A549 (cell line): Measurements from ENCODE around the gene PPP1R12B.
"Not testable (repeated sequence)": the region's sequence is repeated elsewhere in the genome, so short reads cannot be mapped to it uniquely, and the experiment has no call there.

Experiments used
- CHD2 ChIP-seq: fragments of 150-350 bp; IDR thresholded peaks from 2 replicates; pipeline ENCODE4 v1.6.1; 2014; ENCODE audit warnings: low read length; ENCODE audit not compliant: partially characterized antibody
- HDAC2 ChIP-seq: fragments of 200-600 bp; sonication (generic); IDR thresholded peaks from 2 replicates; pipeline ENCODE4 v1.6.1; 2016
- JUN ChIP-seq, 2 experiments: fragments of >200 bp; sonication (Bioruptor Twin); formaldehyde crosslinking; IDR thresholded peaks; 2 replicates in 1 of 2; 3 replicates in 1 of 2; pipeline ENCODE4 v1.6.1; 2016 to 2017
- KDM1A ChIP-seq: fragments of 200-600 bp; sonication (generic); IDR thresholded peaks from 2 replicates; pipeline ENCODE4 v1.6.1; 2016; ENCODE audit warnings: low read depth, mild to moderate bottlenecking
- MAX ChIP-seq: IDR thresholded peaks from 2 replicates; pipeline ENCODE4 v1.6.1; 2012
- PHF8 ChIP-seq: fragments of 200-600 bp; sonication (generic); IDR thresholded peaks from 2 replicates; pipeline ENCODE4 v1.6.1; 2016; ENCODE audit warnings: low read depth, mild to moderate bottlenecking, antibody characterized with exemption, moderate library complexity, borderline replicate concordance
- POLR2A ChIP-seq: IDR thresholded peaks from 2 replicates; pipeline ENCODE4 v1.6.1; 2012; ENCODE audit warnings: mild to moderate bottlenecking, low read length
- RCOR1 ChIP-seq: fragments of 150-350 bp; IDR thresholded peaks from 2 replicates; pipeline ENCODE4 v1.6.1; 2014; ENCODE audit warnings: antibody characterized with exemption, low read length, low read depth
- RFX5 ChIP-seq: fragments of 450-650 bp; IDR thresholded peaks from 2 replicates; pipeline ENCODE4 v1.7.1; 2014; ENCODE audit warnings: antibody characterized with exemption, mild to moderate bottlenecking, moderate library complexity
- TF ChIP-seq, protein P1 (sequence below): fragments of >200 bp; sonication (Bioruptor Twin); formaldehyde crosslinking; IDR thresholded peaks from 3 replicates; pipeline ENCODE4 v1.5.1; 2016
- TF ChIP-seq, protein P2 (sequence below): fragments of 450-650 bp; IDR thresholded peaks from 2 replicates; pipeline ENCODE4 v1.6.1; 2014; ENCODE audit warnings: antibody characterized with exemption

- TF ChIP-seq MAX; RCOR1; CHD2; POLR2A; KDM1A; RFX5; PHF8; HDAC2; JUN (IDR thresholded peaks at IDR 0.05): not testable (repeated sequence)
- TF ChIP-seq, protein P1, sequence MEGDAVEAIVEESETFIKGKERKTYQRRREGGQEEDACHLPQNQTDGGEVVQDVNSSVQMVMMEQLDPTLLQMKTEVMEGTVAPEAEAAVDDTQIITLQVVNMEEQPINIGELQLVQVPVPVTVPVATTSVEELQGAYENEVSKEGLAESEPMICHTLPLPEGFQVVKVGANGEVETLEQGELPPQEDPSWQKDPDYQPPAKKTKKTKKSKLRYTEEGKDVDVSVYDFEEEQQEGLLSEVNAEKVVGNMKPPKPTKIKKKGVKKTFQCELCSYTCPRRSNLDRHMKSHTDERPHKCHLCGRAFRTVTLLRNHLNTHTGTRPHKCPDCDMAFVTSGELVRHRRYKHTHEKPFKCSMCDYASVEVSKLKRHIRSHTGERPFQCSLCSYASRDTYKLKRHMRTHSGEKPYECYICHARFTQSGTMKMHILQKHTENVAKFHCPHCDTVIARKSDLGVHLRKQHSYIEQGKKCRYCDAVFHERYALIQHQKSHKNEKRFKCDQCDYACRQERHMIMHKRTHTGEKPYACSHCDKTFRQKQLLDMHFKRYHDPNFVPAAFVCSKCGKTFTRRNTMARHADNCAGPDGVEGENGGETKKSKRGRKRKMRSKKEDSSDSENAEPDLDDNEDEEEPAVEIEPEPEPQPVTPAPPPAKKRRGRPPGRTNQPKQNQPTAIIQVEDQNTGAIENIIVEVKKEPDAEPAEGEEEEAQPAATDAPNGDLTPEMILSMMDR = not testable (repeated sequence)
- TF ChIP-seq, protein P2, sequence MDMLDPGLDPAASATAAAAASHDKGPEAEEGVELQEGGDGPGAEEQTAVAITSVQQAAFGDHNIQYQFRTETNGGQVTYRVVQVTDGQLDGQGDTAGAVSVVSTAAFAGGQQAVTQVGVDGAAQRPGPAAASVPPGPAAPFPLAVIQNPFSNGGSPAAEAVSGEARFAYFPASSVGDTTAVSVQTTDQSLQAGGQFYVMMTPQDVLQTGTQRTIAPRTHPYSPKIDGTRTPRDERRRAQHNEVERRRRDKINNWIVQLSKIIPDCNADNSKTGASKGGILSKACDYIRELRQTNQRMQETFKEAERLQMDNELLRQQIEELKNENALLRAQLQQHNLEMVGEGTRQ = not testable (repeated sequence)
Measured at GRCh38 chr1:202472347-202473124, 124.0 kb downstream of the PPP1R12B start.
